IMR-90 (cell line): Measurements from ENCODE around the gene AXL. TPM values are rescaled to one million over a fixed set of nuclear protein-coding genes. Genes with fewer than 3 reads are reported as not detected.

Experiments
- ATAC-seq: fragments of 200-7000 bp; cut with Tn5 transposase; 2 replicates; pipeline ENCODE4 v1.9.1; 2020; ENCODE audit warnings: low read depth, mild to moderate bottlenecking, moderate library complexity
- BruUV-seq: library from RNA; stranded (reverse); fragments of 400-500 nt; replicated peaks from 2 replicates; lab custom pipeline; 2021; lab: Mats Ljungman, UMichigan
- CTCF ChIA-PET: fragments of 300-600 bp; formaldehyde crosslinking; extraction: SDS; loops from one replicate; lab custom pipeline; 2021; ENCODE audit warnings: antibody characterized with exemption; lab: Yijun Ruan, JAX
- POLR2A ChIA-PET: fragments of 300-600 bp; sonication (Branson Sonifier 250); formaldehyde crosslinking; loops from one replicate; lab custom pipeline; 2022; ENCODE audit warnings: antibody characterized with exemption; ENCODE audit not compliant: unreplicated experiment; lab: Charles Lee
- DNase-seq: peaks from one replicate; pipeline ENCODE4 v3.0.0; 2013
- H2AFZ ChIP-seq: replicated peaks from 2 replicates; pipeline ENCODE3; 2013; ENCODE audit warnings: low read length, mild to moderate bottlenecking; ENCODE audit not compliant: poor library complexity
- H2AK5ac ChIP-seq: 2 replicates; pipeline ENCODE4 v1.6.1; 2013; ENCODE audit warnings: low read depth, low read length, inconsistent platforms
- H2AK9ac ChIP-seq: replicated peaks from 2 replicates; pipeline ENCODE3; 2013; ENCODE audit warnings: mild to moderate bottlenecking, low read depth, low read length, moderate library complexity; ENCODE audit not compliant: poor library complexity
- H2BK120ac ChIP-seq: 2 replicates; pipeline ENCODE4 v1.6.1; 2013; ENCODE audit warnings: low read depth, low read length, inconsistent platforms
- H2BK15ac ChIP-seq: 3 replicates; pipeline ENCODE4 v1.6.1; 2013; ENCODE audit warnings: low read depth, low read length, inconsistent platforms
- H2BK20ac ChIP-seq: 2 replicates; pipeline ENCODE4 v1.6.1; 2013; ENCODE audit warnings: low read depth, mild to moderate bottlenecking, inconsistent platforms, low read length, moderate library complexity
- H2BK5ac ChIP-seq: 2 replicates; pipeline ENCODE4 v1.6.1; 2013; ENCODE audit warnings: mild to moderate bottlenecking, low read depth, low read length, inconsistent platforms; ENCODE audit not compliant: poor library complexity, severe bottlenecking
- H3K14ac ChIP-seq: replicated peaks from 2 replicates; pipeline ENCODE4 v1.6.1; 2013; ENCODE audit warnings: low read depth, low read length, inconsistent platforms
- H3K18ac ChIP-seq: 2 replicates; pipeline ENCODE4 v1.6.1; 2013; ENCODE audit warnings: low read depth, low read length, control low read depth
- H3K23ac ChIP-seq: 2 replicates; pipeline ENCODE4 v1.6.1; 2013; ENCODE audit warnings: low read depth, low read length, inconsistent platforms
- H3K27ac ChIP-seq: 2 replicates; pipeline ENCODE4 v1.5.1; 2013; ENCODE audit warnings: mild to moderate bottlenecking, control low read depth, low read length; ENCODE audit not compliant: insufficient read depth
- H3K27me3 ChIP-seq: 2 replicates; pipeline ENCODE4 v1.6.1; 2013; ENCODE audit warnings: low read length; ENCODE audit not compliant: control insufficient read depth, insufficient read depth
- H3K36me3 ChIP-seq: 2 replicates; pipeline ENCODE4 v1.6.1; 2013; ENCODE audit warnings: low read length, mixed read lengths; ENCODE audit not compliant: control insufficient read depth, insufficient read depth
- H3K4ac ChIP-seq: 2 replicates; pipeline ENCODE4 v1.6.1; 2013; ENCODE audit warnings: low read depth, low read length, inconsistent platforms
- H3K4me1 ChIP-seq: 2 replicates; pipeline ENCODE4 v1.6.1; 2013; ENCODE audit warnings: low read length, mixed read lengths; ENCODE audit not compliant: control insufficient read depth, insufficient read depth
- H3K4me2 ChIP-seq: 2 replicates; pipeline ENCODE4 v1.6.1; 2013; ENCODE audit warnings: low read depth, mild to moderate bottlenecking, control low read depth, low read length, moderate library complexity
- H3K4me3 ChIP-seq: 2 replicates; pipeline ENCODE4 v1.5.1; 2013; ENCODE audit warnings: low read depth, mild to moderate bottlenecking, control low read depth, low read length, moderate library complexity; ENCODE audit not compliant: insufficient read depth
- H3K56ac ChIP-seq: 2 replicates; pipeline ENCODE4 v1.6.1; 2013; ENCODE audit warnings: low read length, inconsistent platforms; ENCODE audit not compliant: insufficient read depth; ENCODE audit errors: extremely low read depth
- H3K79me1 ChIP-seq, 2 experiments: 2 replicates each; pipeline ENCODE4 v1.6.1; 2013; ENCODE audit warnings: low read length in 2 of 2, inconsistent platforms in 1 of 2, low read depth in 1 of 2
- H3K9ac ChIP-seq: 2 replicates; pipeline ENCODE4 v1.6.1; 2013; ENCODE audit warnings: low read depth, low read length, control low read depth
- H3K9me1 ChIP-seq: 2 replicates; pipeline ENCODE4 v1.6.1; 2013; ENCODE audit warnings: low read length, inconsistent platforms; ENCODE audit not compliant: insufficient read depth
- H3K9me3 ChIP-seq: 2 replicates; pipeline ENCODE4 v1.6.1; 2013; ENCODE audit warnings: low read length; ENCODE audit not compliant: control insufficient read depth, insufficient read depth
- H4K20me1 ChIP-seq: 2 replicates; pipeline ENCODE4 v1.6.1; 2013; ENCODE audit warnings: low read length, inconsistent platforms; ENCODE audit not compliant: insufficient read depth
- H4K5ac ChIP-seq: 2 replicates; pipeline ENCODE4 v1.6.1; 2013; ENCODE audit warnings: mild to moderate bottlenecking, low read depth, low read length, control low read depth
- H4K8ac ChIP-seq, 2 experiments: 2 replicates each; pipeline ENCODE4 v1.6.1; 2013; ENCODE audit warnings: low read depth in 2 of 2, low read length in 2 of 2, control low read depth in 1 of 2, inconsistent platforms in 1 of 2
- H4K91ac ChIP-seq: 2 replicates; pipeline ENCODE4 v1.6.1; 2013; ENCODE audit warnings: low read depth, low read length, inconsistent platforms; ENCODE audit not compliant: insufficient read depth
- BHLHE40 ChIP-seq: fragments of 150-350 bp; IDR thresholded peaks from 2 replicates; pipeline ENCODE4 v1.6.1; 2016; ENCODE audit warnings: mild to moderate bottlenecking, low read depth, low read length
- CEBPB ChIP-seq: IDR thresholded peaks from 2 replicates; pipeline ENCODE4 v1.6.1; 2012; ENCODE audit warnings: low read depth, low read length, improper control_type of control experiment
- CHD1 ChIP-seq: IDR thresholded peaks from 2 replicates; pipeline ENCODE4 v1.6.1; 2012; ENCODE audit warnings: low read depth, low read length, improper control_type of control experiment
- CTCF ChIP-seq: conservative IDR thresholded peaks from 2 replicates; pipeline ENCODE4 v1.5.1; 2012; ENCODE audit warnings: mild to moderate bottlenecking, low read depth, low read length, improper control_type of control experiment
- ELK1 ChIP-seq: fragments of 150-350 bp; IDR thresholded peaks from 2 replicates; pipeline ENCODE4 v1.6.1; 2016; ENCODE audit warnings: low read depth, mild to moderate bottlenecking, low read length, moderate library complexity, borderline replicate concordance
- FOS ChIP-seq: fragments of 150-350 bp; IDR thresholded peaks from 2 replicates; pipeline ENCODE4 v1.6.1; 2016; ENCODE audit warnings: low read depth, low read length
- MAFK ChIP-seq: IDR thresholded peaks from 2 replicates; pipeline ENCODE4 v1.6.1; 2012; ENCODE audit warnings: low read depth, low read length, improper control_type of control experiment
- MAZ ChIP-seq: IDR thresholded peaks from 2 replicates; pipeline ENCODE4 v1.6.1; 2012; ENCODE audit warnings: low read depth, mild to moderate bottlenecking, low read length, improper control_type of control experiment, moderate library complexity, borderline replicate concordance
- MXI1 ChIP-seq: IDR thresholded peaks from 2 replicates; pipeline ENCODE4 v1.6.1; 2012; ENCODE audit warnings: low read depth, mild to moderate bottlenecking, low read length, moderate library complexity, borderline replicate concordance
- NFE2L2 ChIP-seq: fragments of 150-350 bp; IDR thresholded peaks from 2 replicates; pipeline ENCODE4 v1.6.1; 2016; ENCODE audit warnings: low read depth, mild to moderate bottlenecking, low read length
- POLR2A ChIP-seq: IDR thresholded peaks from 2 replicates; pipeline ENCODE4 v1.6.1; 2012; ENCODE audit warnings: mild to moderate bottlenecking, low read depth, low read length
- RAD21 ChIP-seq: IDR thresholded peaks from 2 replicates; pipeline ENCODE4 v1.6.1; 2012; ENCODE audit warnings: low read length, improper control_type of control experiment
- RCOR1 ChIP-seq: IDR thresholded peaks from 2 replicates; pipeline ENCODE4 v1.6.1; 2012; ENCODE audit warnings: mild to moderate bottlenecking, low read length, improper control_type of control experiment; ENCODE audit not compliant: insufficient replicate concordance
- RFX5 ChIP-seq: IDR thresholded peaks from 2 replicates; pipeline ENCODE4 v1.8.0; 2012; ENCODE audit warnings: low read depth, mild to moderate bottlenecking, low read length, moderate library complexity
- SMC3 ChIP-seq: fragments of 150-350 bp; IDR thresholded peaks from 2 replicates; pipeline ENCODE4 v1.6.1; 2016; ENCODE audit warnings: low read depth, mild to moderate bottlenecking, antibody characterized with exemption, low read length, moderate library complexity
- USF2 ChIP-seq: fragments of 150-350 bp; IDR thresholded peaks from 2 replicates; pipeline ENCODE4 v1.6.1; 2017; ENCODE audit warnings: mild to moderate bottlenecking, antibody characterized with exemption, low read length, low read depth
- WGBS, 2 experiments: methylation state at CpG; one replicate each; pipeline versions ENCODE4 v1.1.5 to v1.1.7; 2013; ENCODE audit warnings: missing lambda C conversion rate in 2 of 2; ENCODE audit not compliant: insufficient read length in 1 of 2; ENCODE audit errors: extremely low coverage in 2 of 2; 5-methylcytosine and 5-hydroxymethylcytosine counted together
- dilution Hi-C: fragments of 300-500 bp; cut with HindIII; formaldehyde crosslinking; loops from one replicate; pipeline ENCODE4 v1.14.3; 2018; ENCODE audit warnings: low sequenced_read_pairs; ENCODE audit not compliant: unreplicated experiment
- in situ Hi-C: fragments of 300-500 bp; cut with MboI; formaldehyde crosslinking; loops from 3 replicates; pipeline ENCODE4 v1.14.3; 2019; ENCODE audit warnings: low sequenced_read_pairs, inconsistent platforms, mixed read lengths
- intact Hi-C: fragments of 100-400 bp; cut with micrococcal nuclease; formaldehyde crosslinking; loops from 2 replicates; pipeline ENCODE4 v1.10.0; 2022
- polyA plus RNA-seq, 3 experiments: library from polyadenylated mRNA; depleted of rRNA; stranded (reverse); fragments of >200 nt; gene quantifications; 2 replicates each; pipeline ENCODE4 v1.2.3, GENCODE V29; 2012; ENCODE audit warnings: low replicate concordance in 1 of 3
- total RNA-seq: library from RNA; depleted of rRNA; stranded (reverse); fragments of >200 nt; gene quantifications from 2 replicates; pipeline ENCODE4 v1.2.3, GENCODE V29; 2012

Gene AXL
- total and polyA plus RNA-seq, 2 of the 4 experiments (the other 2 are of a cell fraction): 212 to 466 TPM

GRCh38 chr19:41238244-41238643, 19.2 kb downstream of the AXL start:
- peaks cover 82 to 87% of the 10 kb centered on the region in 2 experiments for H3K79me1 ChIP-seq
- no peak overlapping the region for H3K23ac ChIP-seq
- no peak overlapping the region for H2BK5ac ChIP-seq
- BruUV-seq: no TSS peak
- no peak overlapping the region for H2BK120ac ChIP-seq
- ChIA-PET CTCF (interaction anchor here (1.3 kb wide), 1 partner anchor 34 kb away, joined by 3 read pairs; no protein-coding TSS in a partner anchor), POLR2A (no interaction called here)
- H3K9me1 ChIP-seq: peaks cover 17% of the 10 kb centered on the region
- H3K4me2 ChIP-seq: no peak overlapping the region
- dilution Hi-C loops: no loop called here
- no peak overlapping the region; a peak in 1 of 4 replicates for H4K8ac ChIP-seq
- intact Hi-C loops: no loop called here
- ATAC-seq (no peak), DNase-seq (no peak)
- H2AK9ac ChIP-seq: peak overlapping the region; percentile 45
- H3K27me3 ChIP-seq: no peaks in the 10 kb centered on the region
- no peak overlapping the region for H3K4ac ChIP-seq
- no peak overlapping the region for H3K4me3 ChIP-seq
- no peaks in the 10 kb centered on the region for H3K4me1 ChIP-seq
- in situ Hi-C loops: no loop called here
- H3K36me3 ChIP-seq: peaks cover 83% of the 10 kb centered on the region
- H3K9ac ChIP-seq: no peak overlapping the region
- H2BK15ac ChIP-seq: no peak overlapping the region
- H3K56ac ChIP-seq: no peak overlapping the region
- H2BK20ac ChIP-seq: no peak overlapping the region
- H2AK5ac ChIP-seq: no peak overlapping the region
- H4K20me1 ChIP-seq: peaks cover 48% of the 10 kb centered on the region
- H4K91ac ChIP-seq: no peak overlapping the region
- no peak for TF ChIP-seq BHLHE40
- no peak for TF ChIP-seq SMC3
- no peak for TF ChIP-seq CTCF
- TF ChIP-seq USF2: no peak
- no peak for TF ChIP-seq FOS
- TF ChIP-seq MAZ: no peak
- no peak for TF ChIP-seq CHD1
- TF ChIP-seq RAD21: no peak
- TF ChIP-seq ELK1: no peak
- TF ChIP-seq RFX5: no peak
- no peak for TF ChIP-seq MAFK
- no peak for TF ChIP-seq RCOR1
- TF ChIP-seq MXI1: no peak
- no peak for TF ChIP-seq NFE2L2
- no peak for TF ChIP-seq CEBPB
- TF ChIP-seq POLR2A: no peak
- H3K9me3 ChIP-seq: no peaks in the 10 kb centered on the region
- H3K14ac ChIP-seq: no peak overlapping the region
- no peak overlapping the region for H3K18ac ChIP-seq
- H3K27ac ChIP-seq: no peak overlapping the region
- no peak overlapping the region for H2AFZ ChIP-seq
- WGBS, 2 experiments: 100% methylated on average over 7 of the region's 10 CpGs; no CpG with 5 or more reads in 1 of the 2 experiments
- H4K5ac ChIP-seq: 0 out of 2 replicates have a peak overlapping the region, but pooled peaks have one; percentile 10
